Neuronal stem cell (in vitro differentiated cells): Measurements from ENCODE around the gene CALM3.

Experiments used
- DNase-seq: peaks from one replicate; pipeline ENCODE4 v3.0.0-alpha.2; 2013; ENCODE audit warnings: low spot score
- H2AFZ ChIP-seq: one replicate; pipeline ENCODE4 v1.6.1; 2013; ENCODE audit warnings: mild to moderate bottlenecking, low read length, inconsistent platforms
- H2AK5ac ChIP-seq: 2 replicates; pipeline ENCODE4 v1.6.1; 2013; ENCODE audit warnings: low read depth, mild to moderate bottlenecking, inconsistent platforms, low read length, moderate library complexity, mixed read lengths
- H2BK120ac ChIP-seq: 2 replicates; pipeline ENCODE4 v1.6.1; 2013; ENCODE audit warnings: low read depth, mild to moderate bottlenecking, inconsistent platforms, low read length, moderate library complexity, mixed read lengths
- H2BK12ac ChIP-seq: one replicate; pipeline ENCODE4 v1.6.1; 2013; ENCODE audit warnings: low read length, inconsistent platforms
- H2BK15ac ChIP-seq: 2 replicates; pipeline ENCODE4 v1.6.1; 2013; ENCODE audit warnings: mild to moderate bottlenecking, low read length, inconsistent platforms, mixed read lengths
- H2BK5ac ChIP-seq: one replicate; pipeline ENCODE4 v1.6.1; 2013; ENCODE audit warnings: inconsistent platforms, mild to moderate bottlenecking, low read length, moderate library complexity
- H3K14ac ChIP-seq: one replicate; pipeline ENCODE4 v1.6.1; 2013; ENCODE audit warnings: low read length, inconsistent platforms
- H3K18ac ChIP-seq: 2 replicates; pipeline ENCODE4 v1.6.1; 2013; ENCODE audit warnings: low read length, inconsistent platforms
- H3K23ac ChIP-seq: 2 replicates; pipeline ENCODE4 v1.6.1; 2013; ENCODE audit warnings: low read depth, mild to moderate bottlenecking, mixed read lengths, low read length, inconsistent platforms; ENCODE audit not compliant: poor library complexity
- H3K27ac ChIP-seq: replicated peaks from 3 replicates; pipeline ENCODE4 v1.5.1; 2013; ENCODE audit warnings: low read length, inconsistent platforms
- H3K27me3 ChIP-seq, 3 experiments: 2 replicates each; pipeline ENCODE4 v1.6.1; 2013; ENCODE audit warnings: low read length in 3 of 3, mild to moderate bottlenecking in 2 of 3, inconsistent platforms in 1 of 3, low read depth in 1 of 3, mixed read lengths in 1 of 3, moderate library complexity in 1 of 3; ENCODE audit not compliant: control insufficient read depth in 3 of 3, insufficient read depth in 3 of 3
- H3K36me3 ChIP-seq, 2 donors: replicated peaks in 1 of 2; 2 replicates each; pipeline ENCODE4 v1.6.1; 2013; ENCODE audit warnings: low read length in 2 of 2; ENCODE audit not compliant: control insufficient read depth in 2 of 2, insufficient read depth in 2 of 2
- H3K4ac ChIP-seq: 2 replicates; pipeline ENCODE4 v1.6.1; 2013; ENCODE audit warnings: inconsistent platforms, mild to moderate bottlenecking, low read length, moderate library complexity
- H3K4me1 ChIP-seq, 2 donors: 1 replicate in 1 of 2; 2 replicates in 1 of 2; pipeline ENCODE4 v1.6.1; 2013; ENCODE audit warnings: low read length in 2 of 2, low read depth in 1 of 2; ENCODE audit not compliant: control insufficient read depth in 2 of 2, insufficient read depth in 1 of 2
- H3K4me2 ChIP-seq: one replicate; pipeline ENCODE4 v1.6.1; 2013; ENCODE audit warnings: mild to moderate bottlenecking, low read length, inconsistent platforms; ENCODE audit not compliant: insufficient read depth, poor library complexity, severe bottlenecking
- H3K4me3 ChIP-seq, 2 donors: 2 replicates each; pipeline ENCODE4 v1.5.1; 2013; ENCODE audit warnings: low read length in 2 of 2, mild to moderate bottlenecking in 2 of 2, inconsistent platforms in 1 of 2, moderate library complexity in 1 of 2
- H3K79me1 ChIP-seq: one replicate; pipeline ENCODE4 v1.6.1; 2013; ENCODE audit warnings: low read depth, mild to moderate bottlenecking, inconsistent platforms, low read length, moderate library complexity
- H3K9ac ChIP-seq: one replicate; pipeline ENCODE4 v1.6.1; 2013; ENCODE audit warnings: mild to moderate bottlenecking, low read depth, low read length, inconsistent platforms; ENCODE audit not compliant: poor library complexity
- H3K9me3 ChIP-seq, 2 donors: replicated peaks in 1 of 2; 2 replicates each; pipeline versions ENCODE3 to v1.6.1; 2013; ENCODE audit warnings: low read length in 2 of 2, mild to moderate bottlenecking in 2 of 2, inconsistent platforms in 1 of 2, low read depth in 1 of 2, mixed read lengths in 1 of 2, moderate library complexity in 1 of 2; ENCODE audit not compliant: control insufficient read depth in 2 of 2, insufficient read depth in 1 of 2
- H4K8ac ChIP-seq: one replicate; pipeline ENCODE4 v1.6.1; 2013; ENCODE audit warnings: low read depth, mild to moderate bottlenecking, inconsistent platforms, low read length, moderate library complexity
- H4K91ac ChIP-seq: one replicate; pipeline ENCODE4 v1.6.1; 2013; ENCODE audit warnings: low read length, low read depth, mild to moderate bottlenecking, inconsistent platforms; ENCODE audit not compliant: poor library complexity
- WGBS, 2 donors: extraction: QIAGEN DNeasy Blood & Tissue Kit; methylation state at CpG; one replicate each; pipeline ENCODE4 v1.1.7; 2013; ENCODE audit warnings: missing lambda C conversion rate in 2 of 2, mixed read lengths in 1 of 2; ENCODE audit not compliant: insufficient read length in 2 of 2, insufficient replicate concordance in 1 of 2; ENCODE audit errors: extremely low coverage in 2 of 2; 5-methylcytosine and 5-hydroxymethylcytosine counted together

The CALM3 gene

GRCh38 chr19:46587861-46588260 lies 13.3 kb upstream of the CALM3 start:
- H3K4ac ChIP-seq = no peak overlapping the region
- H4K91ac ChIP-seq = no peak overlapping the region
- H3K4me2 ChIP-seq = no peak overlapping the region
- no peak overlapping the region for H2BK12ac ChIP-seq
- H3K18ac ChIP-seq = no peak overlapping the region
- no peak overlapping the region for H2BK5ac ChIP-seq
- no peaks in the 10 kb centered on the region for H3K79me1 ChIP-seq
- H3K14ac ChIP-seq = no peak overlapping the region
- no peak overlapping the region for H3K9ac ChIP-seq
- no peak overlapping the region for H2BK15ac ChIP-seq
- no peak overlapping the region for H2AK5ac ChIP-seq
- H3K27me3 ChIP-seq = no peaks in the 10 kb centered on the region
- H3K27ac ChIP-seq = no peak overlapping the region
- H3K36me3 ChIP-seq = no peaks in the 10 kb centered on the region
- no peak overlapping the region for H3K23ac ChIP-seq
- H3K4me3 ChIP-seq = no peak overlapping the region
- DNase-seq = no peak
- no CpG with 5 or more reads among the region's 3 CpGs for WGBS, 2 donors
- no peak overlapping the region for H2BK120ac ChIP-seq
- H2AFZ ChIP-seq = no peak overlapping the region
- no peaks in the 10 kb centered on the region for H3K9me3 ChIP-seq
- H4K8ac ChIP-seq = no peak overlapping the region
- no peaks in the 10 kb centered on the region for H3K4me1 ChIP-seq

DNA sequence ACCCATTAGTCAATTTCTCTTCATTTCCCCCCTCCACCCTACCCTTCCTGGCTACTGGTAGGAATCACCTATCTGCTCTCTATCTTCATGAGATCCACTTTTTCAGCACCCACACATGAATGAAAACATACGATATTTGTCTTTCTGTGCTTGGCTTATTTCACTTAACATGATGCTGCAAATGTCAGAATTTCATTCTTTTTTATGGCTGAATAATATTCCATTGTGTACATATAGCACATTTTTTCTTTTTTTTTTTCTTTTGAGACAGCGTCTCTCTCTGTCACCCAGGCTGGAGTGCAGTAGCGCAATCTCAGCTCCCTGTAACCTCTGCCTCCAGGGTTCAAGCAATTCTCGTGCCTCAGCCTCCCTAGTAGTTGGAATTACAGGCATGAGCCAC lies 9.9 kb upstream of the CALM3 start:
- H2BK12ac ChIP-seq = no peak overlapping the region
- no CpG with 5 or more reads among the region's 4 CpGs for WGBS, 2 donors
- no peak overlapping the region for H2BK15ac ChIP-seq
- no peak overlapping the region for H3K23ac ChIP-seq
- no peak overlapping the region for H3K18ac ChIP-seq
- no peaks in the 10 kb centered on the region for H3K4me1 ChIP-seq
- no peak overlapping the region for H3K4me2 ChIP-seq
- H4K91ac ChIP-seq = no peak overlapping the region
- H3K27ac ChIP-seq = no peak overlapping the region
- no peak overlapping the region for H3K14ac ChIP-seq
- H3K4ac ChIP-seq = no peak overlapping the region
- H3K9ac ChIP-seq = no peak overlapping the region
- H2AFZ ChIP-seq = no peak overlapping the region
- no peaks in the 10 kb centered on the region for H3K36me3 ChIP-seq
- DNase-seq = no peak
- no peak overlapping the region for H2BK120ac ChIP-seq
- peaks cover 0 to 2% of the 10 kb centered on the region in 2 donors for H3K9me3 ChIP-seq
- H2BK5ac ChIP-seq = no peak overlapping the region
- H3K27me3 ChIP-seq = no peaks in the 10 kb centered on the region
- no peak overlapping the region for H4K8ac ChIP-seq
- H3K79me1 ChIP-seq = no peaks in the 10 kb centered on the region
- no peak overlapping the region for H3K4me3 ChIP-seq
- H2AK5ac ChIP-seq = no peak overlapping the region

DNA sequence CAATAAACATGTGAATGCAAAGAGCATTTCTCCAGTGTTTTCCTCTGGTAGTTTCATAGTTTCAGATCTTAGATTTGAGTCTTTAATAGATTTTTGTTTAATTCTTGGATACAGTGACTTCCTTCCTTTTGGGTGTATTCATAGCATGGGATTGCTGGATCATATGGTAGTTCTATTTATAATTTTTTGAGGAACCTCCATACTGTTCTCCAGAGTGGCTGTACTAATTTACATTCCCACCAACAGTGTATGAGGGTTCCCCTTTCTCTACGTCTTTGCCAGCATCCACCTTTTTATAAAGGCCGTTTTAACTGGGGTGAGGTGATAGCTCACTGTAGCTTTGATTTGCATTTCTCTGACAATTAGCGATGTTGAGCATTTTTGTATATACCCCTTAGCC lies 9.3 kb upstream of the CALM3 start:
- Histone ChIP-seq H3K36me3 (no peaks in the 10 kb centered on the region), H2AFZ (no peak overlapping the region), H2BK120ac (no peak overlapping the region), H3K14ac (no peak overlapping the region), H3K79me1 (no peaks in the 10 kb centered on the region), H3K4ac (no peak overlapping the region), H2AK5ac (no peak overlapping the region), H3K4me3 (no peak overlapping the region), H3K9ac (no peak overlapping the region), H3K27ac (no peak overlapping the region), H3K4me1 (no peaks in the 10 kb centered on the region), H3K4me2 (no peak overlapping the region), H3K18ac (no peak overlapping the region), H2BK12ac (no peak overlapping the region), H2BK5ac (no peak overlapping the region), H3K9me3 (peaks cover 0 to 2% of the 10 kb centered on the region in 2 donors), H4K8ac (no peak overlapping the region), H3K23ac (no peak overlapping the region), H4K91ac (no peak overlapping the region), H2BK15ac (no peak overlapping the region), H3K27me3 (no peaks in the 10 kb centered on the region)
- DNase-seq = no peak
- no CpG with 5 or more reads among the region's 3 CpGs for WGBS, 2 donors

GRCh38 chr19:46596008-46596407 lies 5.1 kb upstream of the CALM3 start:
- Histone ChIP-seq H3K27me3 (no peaks in the 10 kb centered on the region), H2BK5ac (no peak overlapping the region), H3K27ac (no peak overlapping the region), H3K18ac (no peak overlapping the region), H3K23ac (no peak overlapping the region), H3K9me3 (peaks cover 2 to 8% of the 10 kb centered on the region in 2 donors), H3K4me3 (no peak overlapping the region), H3K79me1 (no peaks in the 10 kb centered on the region), H3K4ac (no peak overlapping the region), H4K91ac (no peak overlapping the region), H3K36me3 (no peaks in the 10 kb centered on the region), H2BK120ac (no peak overlapping the region), H2AK5ac (no peak overlapping the region), H3K4me2 (no peak overlapping the region), H3K9ac (no peak overlapping the region), H3K4me1 (no peaks in the 10 kb centered on the region), H4K8ac (no peak overlapping the region), H2BK15ac (no peak overlapping the region), H3K14ac (no peak overlapping the region), H2BK12ac (no peak overlapping the region), H2AFZ (no peak overlapping the region)
- DNase-seq = no peak
- WGBS, 2 donors = no CpG with 5 or more reads among the region's 6 CpGs
